ENCODE results near the gene ILK. TPM values are rescaled to one million over a fixed set of nuclear protein-coding genes. Genes with fewer than 3 reads are reported as not detected.

Gene ILK
- total and polyA plus RNA-seq, 10 of the 15 experiments (the other 5 are each of a cell fraction or from before 2014, with no cell fraction given): 51.8 to 163 (median 92.0) TPM

GRCh38 chr11:6578134-6578533 lies 25.4 kb upstream of the ILK start:
- ATAC-seq (peak; percentile 42; the same call in 1 of the 3 replicates), DNase-seq (ENCODE audit: low read depth, low spot score) (no peak), FAIRE-seq (no peak)
- in situ Hi-C loops (cut with MboI) (no loop called here), intact Hi-C loops (cut with micrococcal nuclease; ENCODE audit: unreplicated experiment) (no loop called here)
- no peaks in the 10 kb centered on the region for H3K79me2 ChIP-seq (ENCODE audit: control insufficient read depth, insufficient read depth, low read length)
- no peaks in the 10 kb centered on the region for H3K9me3 ChIP-seq (replicated peaks; ENCODE audit: control insufficient read depth, insufficient read depth, low read length)
- H3K36me3 ChIP-seq (ENCODE audit: control insufficient read depth in 2 of 2, insufficient read depth in 2 of 2, low read length in 1 of 2): peaks cover 4 to 5% of the 10 kb centered on the region in 2 experiments; a peak in 3 of 4 replicates
- H3K4me2 ChIP-seq (ENCODE audit: control insufficient read depth, insufficient read depth): no peak overlapping the region
- 94% methylated on average over 1 of the region's 1 CpG for WGBS (ENCODE audit: insufficient coverage, insufficient replicate concordance, low lambda C conversion rate, missing lambda C conversion rate)
- ChIA-PET CTCF (no interaction called here), POLR2A (no interaction called here), RAD21 (ENCODE audit: unreplicated experiment) (no interaction called here), SMC1A (ENCODE audit: uncharacterized antibody, unreplicated experiment) (interaction anchor here (0.7 to 1.5 kb wide), 3 partner anchors 9 to 52 kb away, joined by 3 to 5 read pairs (median 3); no protein-coding TSS in a partner anchor)
- H3K9ac ChIP-seq (ENCODE audit: control insufficient read depth, insufficient read depth, low read length): no peak overlapping the region
- no peak overlapping the region for H2AFZ ChIP-seq (ENCODE audit: control insufficient read depth, low read depth, low read length)
- no peaks in the 10 kb centered on the region for H3K4me1 ChIP-seq (ENCODE audit: control insufficient read depth, insufficient read depth, low read length)
- H3K27me3 ChIP-seq (replicated peaks in 1 of 2; ENCODE audit: control insufficient read depth in 2 of 2, insufficient read depth in 2 of 2, low read length in 1 of 2): no peaks in the 10 kb centered on the region
- TF ChIP-seq, protein P1, sequence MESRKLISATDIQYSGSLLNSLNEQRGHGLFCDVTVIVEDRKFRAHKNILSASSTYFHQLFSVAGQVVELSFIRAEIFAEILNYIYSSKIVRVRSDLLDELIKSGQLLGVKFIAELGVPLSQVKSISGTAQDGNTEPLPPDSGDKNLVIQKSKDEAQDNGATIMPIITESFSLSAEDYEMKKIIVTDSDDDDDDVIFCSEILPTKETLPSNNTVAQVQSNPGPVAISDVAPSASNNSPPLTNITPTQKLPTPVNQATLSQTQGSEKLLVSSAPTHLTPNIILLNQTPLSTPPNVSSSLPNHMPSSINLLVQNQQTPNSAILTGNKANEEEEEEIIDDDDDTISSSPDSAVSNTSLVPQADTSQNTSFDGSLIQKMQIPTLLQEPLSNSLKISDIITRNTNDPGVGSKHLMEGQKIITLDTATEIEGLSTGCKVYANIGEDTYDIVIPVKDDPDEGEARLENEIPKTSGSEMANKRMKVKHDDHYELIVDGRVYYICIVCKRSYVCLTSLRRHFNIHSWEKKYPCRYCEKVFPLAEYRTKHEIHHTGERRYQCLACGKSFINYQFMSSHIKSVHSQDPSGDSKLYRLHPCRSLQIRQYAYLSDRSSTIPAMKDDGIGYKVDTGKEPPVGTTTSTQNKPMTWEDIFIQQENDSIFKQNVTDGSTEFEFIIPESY (IDR thresholded peaks at IDR 0.05): no peak
- no peak for TF ChIP-seq MXI1 (IDR thresholded peaks at IDR 0.05; ENCODE audit: low read depth, low read length)
- TF ChIP-seq FOXM1 (IDR thresholded peaks at IDR 0.05; ENCODE audit: low read depth, low read length): no peak
- TF ChIP-seq PAX8 (IDR thresholded peaks at IDR 0.05): no peak
- H3K4me3 ChIP-seq: no peak overlapping the region
- H3K27ac ChIP-seq (ENCODE audit: control insufficient read depth, insufficient read depth): no peak overlapping the region
- H4K20me1 ChIP-seq (ENCODE audit: control insufficient read depth, insufficient read depth): no peaks in the 10 kb centered on the region
- BruUV-seq (replicated peaks): no TSS peak

DNA sequence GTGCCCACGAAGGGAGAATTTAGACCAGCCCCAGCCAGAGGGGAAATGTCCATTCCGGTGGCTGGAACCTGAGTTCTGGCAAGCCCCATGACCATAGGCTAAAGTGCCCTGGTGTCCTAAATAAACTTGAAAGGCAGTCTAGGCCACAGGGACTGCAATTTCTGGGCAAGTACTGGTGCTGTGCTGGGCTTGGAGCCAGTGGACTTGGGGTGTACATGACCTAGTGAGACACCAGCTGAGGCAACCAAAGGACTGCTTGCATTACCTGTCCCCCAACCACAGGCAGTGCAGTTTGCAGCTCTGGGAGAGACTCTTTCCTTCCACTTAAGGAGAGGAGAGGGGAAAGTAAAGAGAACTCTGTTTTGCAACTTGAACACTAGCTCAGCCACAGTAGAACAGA lies 23.9 kb upstream of the ILK start:
- Histone ChIP-seq H2AFZ (ENCODE audit: control insufficient read depth, low read depth, low read length) (no peak overlapping the region), H3K36me3 (ENCODE audit: control insufficient read depth in 2 of 2, insufficient read depth in 2 of 2, low read length in 1 of 2) (peaks cover 4 to 5% of the 10 kb centered on the region in 2 experiments; a peak in 3 of 4 replicates), H4K20me1 (ENCODE audit: control insufficient read depth, insufficient read depth) (no peaks in the 10 kb centered on the region), H3K9ac (ENCODE audit: control insufficient read depth, insufficient read depth, low read length) (no peak overlapping the region), H3K4me1 (ENCODE audit: control insufficient read depth, insufficient read depth, low read length) (no peaks in the 10 kb centered on the region), H3K9me3 (replicated peaks; ENCODE audit: control insufficient read depth, insufficient read depth, low read length) (no peaks in the 10 kb centered on the region), H3K4me2 (ENCODE audit: control insufficient read depth, insufficient read depth) (no peak overlapping the region), H3K27me3 (replicated peaks in 1 of 2; ENCODE audit: control insufficient read depth in 2 of 2, insufficient read depth in 2 of 2, low read length in 1 of 2) (no peaks in the 10 kb centered on the region), H3K4me3 (no peak overlapping the region), H3K27ac (ENCODE audit: control insufficient read depth, insufficient read depth) (no peak overlapping the region), H3K79me2 (ENCODE audit: control insufficient read depth, insufficient read depth, low read length) (no peaks in the 10 kb centered on the region)
- ChIA-PET SMC1A (ENCODE audit: uncharacterized antibody, unreplicated experiment) (interaction anchor here (1.2 to 1.5 kb wide), 3 partner anchors 14 to 103 kb away, joined by 3 to 5 read pairs (median 5); partner anchors contain the start of gene MRPL17), RAD21 (ENCODE audit: unreplicated experiment) (no interaction called here), CTCF (no interaction called here), POLR2A (no interaction called here)
- TF ChIP-seq CHD2 (IDR thresholded peaks at IDR 0.05; ENCODE audit: borderline replicate concordance, low read depth, low read length) (no peak), DPF2 (IDR thresholded peaks at IDR 0.05) (no peak), TAF1 (IDR thresholded peaks at IDR 0.05; ENCODE audit: borderline replicate concordance, low read depth, low read length) (no peak)
- DNase-seq (ENCODE audit: low read depth, low spot score): no peak
- ATAC-seq: no peak
- BruUV-seq (replicated peaks): no TSS peak
- no peak for FAIRE-seq
- intact Hi-C loops (cut with micrococcal nuclease; ENCODE audit: unreplicated experiment): no loop called here
- 70% methylated on average over 2 of the region's 2 CpGs for WGBS (ENCODE audit: insufficient coverage, insufficient replicate concordance, low lambda C conversion rate, missing lambda C conversion rate)
- in situ Hi-C loops (cut with MboI): no loop called here

Measured in GM12878 (cell line).